Ishikawa (cell line): Measurements from ENCODE around the gene TMEM30B.

Source experiments
- CEBPB ChIP-seq: IDR thresholded peaks from 2 replicates; pipeline ENCODE4 v1.6.1; 2012
- CREB1 ChIP-seq: IDR thresholded peaks from 2 replicates; pipeline ENCODE4 v1.6.1; 2012; ENCODE audit warnings: low read depth
- EGR1 ChIP-seq: IDR thresholded peaks from 2 replicates; pipeline ENCODE4 v1.6.1; 2012
- EP300 ChIP-seq: IDR thresholded peaks from 2 replicates; pipeline ENCODE4 v1.6.1; 2012; ENCODE audit warnings: borderline replicate concordance
- RAD21 ChIP-seq: IDR thresholded peaks from 2 replicates; pipeline ENCODE4 v1.6.1; 2012; ENCODE audit warnings: low read depth
- REST ChIP-seq: IDR thresholded peaks from 2 replicates; pipeline ENCODE4 v1.6.1; 2012; ENCODE audit warnings: low read depth, mild to moderate bottlenecking
- TAF1 ChIP-seq: IDR thresholded peaks from 2 replicates; pipeline ENCODE4 v1.6.1; 2012; ENCODE audit warnings: low read depth, mild to moderate bottlenecking
- TCF12 ChIP-seq: IDR thresholded peaks from 2 replicates; pipeline ENCODE4 v1.6.1; 2012; ENCODE audit warnings: low read depth
- TEAD4 ChIP-seq: IDR thresholded peaks from 2 replicates; pipeline ENCODE4 v1.6.1; 2012
- USF1 ChIP-seq: IDR thresholded peaks from 2 replicates; pipeline ENCODE4 v1.6.1; 2012
- YY1 ChIP-seq: IDR thresholded peaks from 2 replicates; pipeline ENCODE4 v1.6.1; 2012; ENCODE audit warnings: low read depth
- TF ChIP-seq, protein P1 (sequence below): IDR thresholded peaks from 2 replicates; pipeline ENCODE4 v1.6.1; 2012

DNA sequence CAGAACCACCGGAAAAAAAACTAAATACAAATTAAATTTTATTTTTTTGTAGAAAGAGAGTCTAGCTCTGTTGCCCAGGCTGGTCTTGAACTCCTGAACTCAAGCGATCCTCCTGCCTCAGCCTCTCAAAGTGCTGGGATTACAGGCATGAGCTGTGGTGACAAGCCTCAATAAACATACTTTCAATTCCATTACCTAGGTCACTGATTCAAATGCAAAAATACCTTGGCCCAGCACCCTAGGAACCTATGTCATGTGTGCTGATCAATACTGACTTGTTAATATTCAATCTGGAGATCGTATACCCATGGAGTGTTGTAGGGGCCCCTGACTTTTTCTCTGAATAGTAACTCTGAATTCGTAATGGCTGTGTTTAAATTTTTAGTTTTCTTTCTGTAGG is 7.1 kb upstream of the TMEM30B start:
- TF ChIP-seq EP300 (no peak), TCF12 (no peak), USF1 (no peak), EGR1 (no peak), REST (no peak), RAD21 (no peak), TEAD4 (no peak), CEBPB (no peak), CREB1 (no peak), YY1 (no peak), TAF1 (no peak)
- TF ChIP-seq, protein P1, sequence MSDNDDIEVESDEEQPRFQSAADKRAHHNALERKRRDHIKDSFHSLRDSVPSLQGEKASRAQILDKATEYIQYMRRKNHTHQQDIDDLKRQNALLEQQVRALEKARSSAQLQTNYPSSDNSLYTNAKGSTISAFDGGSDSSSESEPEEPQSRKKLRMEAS, result no peak
